GM21390 (cell line): Measurements from ENCODE around the gene CDRT4.
"Not testable (repeated sequence)": the region's sequence is repeated elsewhere in the genome, so short reads cannot be mapped to it uniquely, and the experiment has no call there.

Experiments used
- ATAC-seq: cut with Tn5 transposase; IDR thresholded peaks from one replicate; pipeline ENCODE4 v1.9.1; 2021; ENCODE audit not compliant: unreplicated experiment

CDRT4 gene

DNA sequence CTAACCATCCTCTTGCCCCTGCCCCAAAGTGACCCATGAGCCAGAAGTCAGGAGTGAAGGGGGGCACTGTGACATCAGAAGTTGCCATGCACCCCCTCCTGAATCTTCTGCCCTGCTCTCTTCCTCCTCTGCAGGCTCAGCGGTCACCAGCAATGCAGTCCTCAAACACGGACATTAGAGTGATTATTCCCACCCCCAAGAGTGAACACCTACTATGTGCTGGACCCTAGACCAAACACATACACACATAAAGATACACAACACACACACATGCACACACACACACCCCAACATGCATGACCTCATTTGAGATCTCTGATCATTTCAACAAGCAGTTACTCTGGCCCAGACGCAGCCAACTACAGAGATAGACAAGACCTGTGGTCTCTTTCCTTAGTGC is at the start of gene CDRT4:
Gene CDRT4 (minus strand): TSS at position 30 of the 400 bp plus-strand sequence. CDS start 27,383 bp downstream, outside the sequence.
- ATAC-seq = no peak

DNA sequence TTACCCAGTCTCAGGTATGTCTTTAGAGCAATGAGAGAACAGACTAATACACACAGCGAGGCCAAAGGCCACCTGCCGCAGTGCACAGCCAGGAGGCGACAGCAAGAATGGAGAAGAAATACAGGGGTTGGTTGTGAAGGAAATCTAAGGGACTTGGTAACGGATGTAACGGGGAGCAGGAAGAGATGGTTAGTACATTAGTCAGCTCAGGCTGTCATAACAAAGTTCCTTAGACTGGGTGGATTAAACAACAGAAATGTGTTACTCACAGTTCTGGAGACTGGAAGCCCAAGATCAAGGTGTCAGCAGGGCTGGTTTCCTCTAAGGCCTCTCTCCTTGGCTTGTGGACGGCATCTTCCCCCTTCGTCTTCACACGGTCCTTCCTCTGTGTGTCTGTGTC is 48.7 kb upstream of the CDRT4 start:
- ATAC-seq = no peak

DNA sequence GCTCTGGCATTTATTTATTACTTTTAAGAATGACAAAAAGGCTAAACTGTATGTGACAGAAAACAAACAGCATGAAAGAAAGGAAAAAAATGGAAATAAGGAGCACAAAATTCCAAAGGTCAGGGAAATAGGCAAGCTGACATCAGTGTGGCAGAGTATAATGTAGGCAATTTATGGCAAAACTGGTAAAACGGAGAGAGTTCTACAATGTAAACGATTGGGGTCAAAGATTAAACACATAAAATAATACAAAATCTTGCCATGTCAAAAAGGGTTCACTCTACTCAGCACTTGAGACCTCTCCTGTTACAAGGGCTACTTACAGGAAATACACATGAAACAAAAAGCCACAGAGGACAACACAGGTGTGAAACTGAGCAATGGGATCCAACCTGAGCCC is 47.0 kb upstream of the CDRT4 start:
- ATAC-seq = no peak

DNA sequence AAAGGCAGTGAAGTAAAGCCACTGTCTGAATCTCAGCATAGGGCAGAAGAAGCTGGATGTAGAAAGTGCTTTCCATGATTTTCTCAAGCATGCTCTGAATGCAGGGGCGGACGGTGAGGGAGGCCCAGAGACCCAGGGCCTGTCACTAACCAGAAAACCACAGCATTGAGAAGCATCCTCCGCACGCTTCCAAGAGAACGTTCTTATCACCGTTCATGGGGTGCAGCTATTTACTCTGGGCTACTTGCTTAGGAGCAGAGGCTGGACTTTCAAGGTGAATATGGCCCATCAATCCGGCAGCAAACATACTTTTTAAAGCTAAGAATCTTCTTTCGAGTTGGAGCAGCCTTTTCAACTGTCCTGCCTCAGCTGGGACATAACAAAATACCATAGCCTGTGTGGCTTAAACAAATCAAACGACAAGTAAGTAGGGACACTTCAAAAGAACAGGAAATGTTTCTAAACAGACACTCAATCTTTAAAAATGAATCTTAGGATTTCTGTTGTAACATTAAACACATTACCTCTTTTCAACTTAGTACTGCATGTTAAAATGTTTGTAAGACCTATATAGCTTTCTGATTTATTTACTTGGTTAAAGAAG is 46.5 kb upstream of the CDRT4 start:
- ATAC-seq = no peak

DNA sequence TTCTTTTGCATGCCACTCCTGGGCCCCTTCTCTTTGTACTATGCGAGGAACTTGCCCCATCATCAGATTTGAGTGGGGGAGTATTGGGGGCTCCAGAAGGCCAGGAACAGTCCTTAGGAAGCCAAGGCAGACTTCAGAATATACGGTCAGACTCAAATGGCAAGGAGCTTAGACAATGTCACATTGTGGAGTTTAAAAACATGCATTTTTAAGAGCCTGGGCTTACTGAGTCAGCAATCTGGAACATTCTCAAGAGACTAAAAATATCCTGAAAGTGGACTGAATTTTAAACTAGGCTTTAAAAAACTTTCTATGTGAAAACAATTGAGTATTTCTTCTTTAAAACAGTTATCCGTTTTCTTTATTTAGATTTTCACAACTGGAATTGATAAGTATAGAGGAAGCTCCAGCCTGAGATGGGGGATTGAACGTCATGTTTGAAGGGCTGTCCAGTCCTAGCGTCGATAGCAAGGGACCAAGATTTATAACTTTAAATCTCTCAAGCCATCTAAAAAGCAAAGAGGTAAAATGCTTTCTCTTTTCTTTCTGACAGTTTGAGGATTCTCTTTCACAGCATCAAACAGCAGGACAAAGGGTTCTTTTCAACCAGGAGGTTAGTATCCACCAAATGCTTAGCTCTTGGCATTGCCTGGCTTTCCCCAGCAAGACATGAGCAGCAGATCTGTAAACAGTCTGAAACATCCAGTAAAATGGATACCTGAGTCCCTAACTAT is 45.8 kb upstream of the CDRT4 start:
- no peak for ATAC-seq

DNA sequence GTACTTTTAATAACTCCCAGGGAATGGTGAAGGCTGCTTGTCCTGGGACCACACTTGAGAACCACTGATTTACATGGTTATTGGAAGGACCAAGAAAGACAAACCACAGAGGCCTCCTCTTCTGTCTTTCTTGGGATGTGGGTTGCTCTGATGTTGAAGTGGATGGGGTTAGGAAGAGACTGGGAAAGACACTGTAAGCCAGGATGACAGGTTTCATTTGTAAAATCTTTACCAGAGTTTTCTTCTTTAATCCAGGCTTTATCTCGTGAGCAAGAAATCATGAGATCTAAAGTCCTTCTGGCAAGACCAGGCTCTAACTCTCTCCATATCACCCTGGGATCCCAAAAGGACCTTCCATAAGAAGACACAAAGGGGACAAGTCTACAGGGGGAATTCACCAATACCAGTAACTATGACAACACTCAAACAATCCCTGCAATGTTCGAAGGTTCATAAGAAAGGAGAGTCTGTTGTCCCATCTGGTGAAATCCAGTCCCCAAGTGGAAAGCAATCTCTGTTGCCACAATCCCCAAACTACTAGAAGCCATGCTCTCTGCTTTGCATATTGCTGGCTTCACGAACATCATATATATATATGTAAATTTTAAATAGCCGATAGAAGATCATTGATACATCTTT is 44.8 kb upstream of the CDRT4 start:
- ATAC-seq = no peak

DNA sequence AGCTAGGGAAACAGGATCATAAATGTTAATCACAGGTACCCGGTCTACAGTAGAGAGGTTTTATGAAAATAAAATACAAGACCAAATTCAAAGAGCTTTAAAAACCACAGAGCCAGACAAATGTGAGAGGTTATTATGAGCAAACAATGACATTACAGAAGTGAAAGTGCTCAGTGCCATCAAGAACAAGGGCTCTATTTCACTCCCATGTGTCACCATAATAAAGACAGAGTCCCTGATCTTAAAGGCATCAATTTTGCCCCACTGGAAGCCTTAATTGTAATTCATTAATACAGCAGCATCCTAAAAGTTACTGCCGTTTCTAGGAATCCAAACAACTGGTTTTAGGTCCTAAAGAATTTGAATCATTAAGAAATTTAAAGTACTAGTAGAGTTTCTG is 43.7 kb upstream of the CDRT4 start:
- no peak for ATAC-seq

DNA sequence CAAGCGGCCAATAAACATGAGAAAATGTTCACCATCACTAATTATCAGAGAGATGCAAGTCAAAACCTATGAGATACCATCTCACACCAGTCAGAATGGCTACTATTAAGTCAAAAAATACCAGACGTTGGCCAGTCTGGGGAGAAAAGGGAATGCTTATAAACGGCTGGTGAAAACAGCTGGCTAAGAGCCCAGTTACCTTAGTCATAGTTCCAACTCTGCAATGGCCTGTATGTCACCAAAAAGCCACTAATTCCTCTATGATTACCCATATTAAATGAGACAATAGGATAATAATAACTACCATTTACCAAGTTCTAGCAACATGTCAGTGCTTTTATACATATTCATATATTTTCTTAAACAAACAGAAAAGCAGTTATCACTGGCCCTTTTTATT is 42.9 kb upstream of the CDRT4 start:
- no peak for ATAC-seq

DNA sequence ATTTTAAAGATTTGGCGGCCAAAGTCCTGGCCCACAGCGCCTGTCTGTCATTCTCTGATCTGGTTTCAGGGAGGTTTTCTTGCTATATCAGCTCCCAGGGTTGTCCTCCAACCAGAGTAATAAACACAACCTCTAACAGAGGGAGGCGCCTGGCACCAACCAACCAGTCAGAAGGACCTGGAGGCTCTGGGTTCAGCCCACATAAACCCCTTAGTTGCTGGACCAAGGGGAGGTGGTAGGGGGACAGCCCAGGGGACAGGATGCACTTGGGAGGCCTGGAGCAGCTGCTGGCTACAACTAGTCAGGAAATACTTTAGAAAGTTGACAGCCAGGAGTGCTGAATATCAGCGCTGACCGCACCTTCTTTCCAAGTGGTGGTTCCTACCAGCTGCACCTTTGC is 41.7 kb upstream of the CDRT4 start:
- no peak for ATAC-seq

DNA sequence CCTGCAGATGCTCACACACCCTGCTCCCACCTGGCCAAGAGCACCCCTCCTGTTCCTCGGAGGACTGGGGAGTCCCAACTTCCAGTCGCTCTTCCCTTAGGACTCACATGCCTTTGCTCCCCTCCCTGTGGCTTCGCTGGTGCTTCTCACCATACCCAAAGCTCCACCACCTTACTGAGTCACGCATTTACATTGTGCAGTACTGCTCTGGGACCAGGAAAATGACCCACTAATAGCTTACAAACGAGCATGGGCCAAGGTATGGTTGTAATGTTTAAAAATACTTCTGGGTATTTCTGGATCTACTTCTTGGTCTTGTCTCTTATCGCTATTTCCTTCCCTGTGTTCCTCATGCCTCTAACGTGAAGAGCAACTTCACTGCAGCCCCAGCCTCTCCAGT is 41.0 kb upstream of the CDRT4 start:
- ATAC-seq = no peak

DNA sequence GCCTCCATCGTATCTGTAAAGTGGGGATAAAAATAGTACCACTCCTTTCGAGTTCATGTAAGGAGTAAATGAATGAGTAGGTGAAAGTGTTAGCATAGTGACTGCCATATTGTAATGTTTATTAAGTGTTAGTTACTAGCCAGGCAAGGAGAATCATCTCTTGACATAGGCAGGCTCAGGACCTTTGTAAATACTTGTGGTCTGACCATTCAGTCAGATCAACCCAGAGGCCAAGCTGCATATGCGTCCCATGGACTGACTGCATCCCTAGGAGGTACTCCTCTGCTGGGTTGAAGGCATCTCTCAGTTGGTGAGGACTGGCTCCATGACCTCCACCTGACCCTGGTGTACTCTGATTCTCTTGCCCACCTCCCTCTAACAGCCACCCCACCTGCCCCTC is 40.5 kb upstream of the CDRT4 start:
- ATAC-seq = no peak

DNA sequence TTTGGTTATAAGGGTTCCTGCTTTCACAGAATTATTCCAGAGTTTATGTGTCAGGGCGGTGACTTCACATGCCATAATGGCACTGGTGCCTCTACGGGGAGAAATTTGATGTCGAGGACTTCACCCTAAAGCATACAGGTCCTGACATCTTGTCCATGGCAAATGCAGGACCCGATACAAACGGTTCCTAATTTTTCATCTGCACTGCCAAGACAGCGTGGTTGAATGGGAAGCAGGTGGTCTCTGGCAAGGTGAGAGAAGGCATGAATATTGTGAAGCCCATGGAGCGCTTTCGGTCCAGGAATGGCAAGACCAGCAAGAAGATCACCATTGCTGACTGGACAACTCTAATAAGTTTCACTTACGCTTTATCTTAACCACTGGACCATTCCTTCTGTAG is 39.6 kb upstream of the CDRT4 start:
- no peak for ATAC-seq

DNA sequence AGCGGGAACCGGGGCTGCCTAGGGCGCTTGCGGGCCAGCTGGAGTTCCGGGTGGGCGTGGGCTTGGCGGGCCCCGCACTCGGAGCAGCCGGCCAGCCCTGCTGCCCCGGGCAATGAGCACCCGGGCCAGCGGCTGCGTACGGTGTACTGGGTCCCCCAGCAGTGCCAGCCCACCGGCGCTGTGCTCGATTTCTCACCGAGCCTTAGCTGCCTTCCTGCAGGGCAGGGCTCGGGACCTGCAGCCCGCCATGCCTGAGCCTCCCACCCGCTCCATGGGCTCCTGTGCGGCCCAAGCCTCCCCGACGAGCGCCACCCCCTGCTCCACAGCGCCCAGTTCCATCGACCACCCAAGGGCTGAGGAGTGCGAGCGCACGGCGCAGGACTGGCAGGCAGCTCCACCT is 38.3 kb upstream of the CDRT4 start:
- not testable (repeated sequence) for ATAC-seq

DNA sequence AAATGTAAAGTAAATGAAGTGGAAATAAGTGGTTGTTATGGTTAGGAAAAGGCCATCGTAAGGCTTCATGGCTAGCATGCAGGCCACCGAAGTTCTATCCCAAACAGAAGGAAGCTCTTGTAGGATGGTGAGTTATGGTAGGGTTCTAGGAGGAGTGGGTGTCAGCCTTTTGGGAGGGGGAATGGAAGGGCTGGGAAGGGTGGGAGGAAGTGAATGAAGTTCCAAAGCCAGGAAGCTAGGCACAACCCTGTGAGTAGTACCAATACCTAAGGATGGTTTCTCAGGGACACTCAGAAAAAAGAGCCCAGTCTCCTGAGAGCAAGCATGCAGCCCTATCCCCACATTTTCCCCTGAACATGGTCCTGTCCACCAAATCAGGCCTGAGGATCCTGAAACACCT is 36.3 kb upstream of the CDRT4 start:
- ATAC-seq = no peak

DNA sequence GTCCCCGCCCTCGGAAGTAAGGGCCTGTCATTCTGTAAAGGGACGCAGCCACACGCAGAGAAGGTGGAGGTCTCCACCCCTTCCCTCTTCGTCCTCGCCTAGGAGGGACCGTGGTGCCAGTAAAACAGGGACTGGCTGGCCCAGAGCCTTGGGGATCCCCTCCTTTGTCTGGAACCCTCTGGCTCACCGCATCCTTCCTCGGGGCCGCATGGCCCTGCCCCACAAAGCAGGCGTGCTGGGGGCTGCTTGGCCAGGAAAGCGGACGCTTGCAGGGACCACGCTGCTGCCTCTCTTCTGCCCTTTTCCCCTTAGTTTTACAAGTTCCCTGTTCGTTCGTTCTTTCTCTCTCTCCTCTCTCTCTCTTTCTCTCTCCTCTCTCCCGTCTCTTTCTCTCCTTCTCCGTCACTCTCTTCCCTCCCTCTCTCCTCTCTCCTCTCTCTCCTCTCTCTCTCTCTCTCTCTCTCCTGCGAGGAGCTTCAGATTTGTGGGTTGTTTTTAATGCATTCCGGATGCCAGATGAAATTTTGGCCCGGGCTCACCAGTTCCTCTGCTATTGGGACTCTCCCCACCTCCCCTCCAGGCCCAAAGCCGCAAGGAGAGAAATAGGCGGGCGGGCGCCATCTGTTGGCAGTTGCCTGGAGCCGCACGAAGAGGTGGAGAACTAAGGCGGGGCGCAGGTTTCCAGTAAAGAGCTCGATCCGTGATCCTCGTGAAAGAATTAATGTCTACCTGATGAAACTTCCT is 35.1 kb upstream of the CDRT4 start:
- ATAC-seq = peak; percentile 88

DNA sequence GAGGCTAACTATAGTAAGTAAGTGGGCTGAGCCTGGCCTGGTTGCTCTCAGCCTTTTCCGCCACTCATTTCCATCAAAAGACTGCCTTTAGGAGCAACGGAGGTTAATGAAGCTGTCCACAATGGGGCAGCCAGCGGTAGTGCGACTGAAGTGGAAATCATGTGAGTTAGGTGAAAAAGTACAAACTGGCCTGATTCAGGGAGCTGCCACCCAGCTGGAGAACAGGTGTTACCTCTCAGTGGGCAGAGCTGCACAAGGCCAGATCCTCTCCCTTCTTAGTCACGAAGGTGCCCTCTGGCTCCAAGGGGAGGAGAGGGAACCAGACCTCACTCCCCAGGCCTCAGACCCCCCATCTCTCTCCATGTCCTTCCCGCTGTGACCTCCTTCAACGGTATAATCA is 34.4 kb upstream of the CDRT4 start:
- ATAC-seq = no peak

DNA sequence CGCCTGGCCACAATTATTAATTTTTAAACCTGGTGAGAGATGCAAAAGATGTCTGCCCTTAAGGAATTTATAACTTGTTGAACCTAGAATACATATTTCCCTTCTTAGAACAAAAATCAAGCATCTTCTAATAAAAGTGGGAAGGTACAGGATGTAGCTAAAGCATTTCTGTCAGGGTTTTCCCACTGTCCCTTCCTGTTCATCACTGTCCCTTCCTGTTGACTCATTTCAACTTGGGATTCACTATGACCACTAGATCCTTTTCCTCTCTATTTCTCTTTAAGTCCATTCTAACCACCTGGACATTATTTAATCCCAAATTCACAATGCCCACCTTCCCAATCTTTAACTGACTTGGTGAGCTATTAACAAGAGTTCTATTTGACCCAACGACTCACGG is 33.9 kb upstream of the CDRT4 start:
- no peak for ATAC-seq

DNA sequence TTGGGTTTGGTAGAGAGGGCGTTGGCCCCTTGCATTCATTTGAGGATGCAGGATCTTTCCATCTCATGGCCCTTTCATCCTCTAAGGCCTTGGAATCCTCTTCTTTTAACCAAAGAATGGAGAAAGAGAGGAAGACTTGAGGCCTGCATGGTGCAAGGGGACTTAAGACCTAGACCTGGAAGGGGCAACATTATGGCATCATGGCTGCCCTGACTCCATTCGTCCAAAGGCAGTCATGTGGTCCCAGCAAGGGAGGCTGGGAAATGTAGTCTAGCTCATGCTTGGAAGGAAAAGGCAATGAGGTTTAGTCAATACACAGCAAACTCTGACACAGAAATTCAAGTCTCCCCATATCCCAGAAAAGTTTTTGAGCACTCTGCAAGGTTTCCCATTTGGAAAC is 30.7 kb upstream of the CDRT4 start:
- ATAC-seq = no peak

DNA sequence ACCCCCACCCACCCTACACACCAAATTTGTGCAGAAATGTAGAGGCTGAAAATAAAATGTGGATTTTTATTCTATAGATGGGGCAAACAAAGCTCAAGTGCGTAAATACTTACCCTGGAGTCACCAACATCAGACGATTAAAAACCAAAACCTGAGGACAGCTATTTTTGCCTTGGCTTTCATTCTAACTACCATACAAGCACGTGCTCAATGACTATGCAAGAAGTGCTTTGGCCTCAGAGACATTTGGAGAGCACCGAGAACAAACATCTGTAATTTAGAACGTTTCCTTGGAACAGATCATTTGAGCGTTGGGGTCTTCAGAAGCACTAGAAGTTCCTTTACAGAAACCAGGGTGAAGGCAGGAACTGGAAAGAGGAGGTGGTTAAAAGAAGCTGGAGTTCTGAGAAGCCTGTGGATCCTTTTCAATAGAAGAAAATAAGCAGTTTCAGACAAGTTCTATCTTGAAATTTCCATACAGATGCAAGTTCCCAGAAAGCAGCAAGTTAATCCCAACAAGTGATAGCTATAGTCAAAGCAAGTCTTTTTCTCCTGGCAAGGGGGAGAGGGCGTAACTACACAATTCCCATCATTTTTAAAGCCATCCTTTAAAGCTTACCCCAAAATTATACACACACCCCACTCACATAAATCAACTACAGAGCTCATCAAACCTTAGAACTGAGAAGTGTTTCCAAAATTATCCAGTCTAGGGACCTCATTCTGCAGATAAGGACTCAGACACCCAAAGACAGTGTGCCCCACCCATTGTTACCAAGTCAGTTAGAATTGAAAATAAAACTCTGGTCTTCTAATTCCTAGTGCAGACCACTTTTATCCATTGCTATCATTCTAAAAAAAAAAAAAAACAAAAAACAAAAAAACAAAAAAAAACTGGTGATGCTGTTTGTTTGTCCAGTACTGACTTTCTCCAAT is 29.6 kb upstream of the CDRT4 start:
- no peak for ATAC-seq

DNA sequence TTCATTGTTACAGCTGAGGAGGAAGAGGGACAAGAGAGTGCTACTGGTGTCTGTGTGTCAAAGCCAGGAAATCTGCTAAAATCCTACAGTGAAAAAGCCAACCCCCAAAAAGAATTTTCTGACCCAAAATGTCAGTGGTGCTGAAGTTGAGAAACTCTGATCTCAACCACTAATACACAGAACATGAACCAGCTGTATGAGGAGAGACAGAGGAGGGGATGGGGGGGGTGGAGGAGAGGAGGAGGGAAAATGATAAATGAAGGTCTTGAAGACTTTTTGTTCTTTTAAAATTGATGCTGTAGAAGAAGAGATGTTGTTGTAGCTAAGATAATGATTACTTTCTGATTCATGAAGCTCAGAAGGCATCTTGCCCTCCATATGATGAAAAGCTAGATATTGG is 27.4 kb upstream of the CDRT4 start:
- no peak for ATAC-seq

DNA sequence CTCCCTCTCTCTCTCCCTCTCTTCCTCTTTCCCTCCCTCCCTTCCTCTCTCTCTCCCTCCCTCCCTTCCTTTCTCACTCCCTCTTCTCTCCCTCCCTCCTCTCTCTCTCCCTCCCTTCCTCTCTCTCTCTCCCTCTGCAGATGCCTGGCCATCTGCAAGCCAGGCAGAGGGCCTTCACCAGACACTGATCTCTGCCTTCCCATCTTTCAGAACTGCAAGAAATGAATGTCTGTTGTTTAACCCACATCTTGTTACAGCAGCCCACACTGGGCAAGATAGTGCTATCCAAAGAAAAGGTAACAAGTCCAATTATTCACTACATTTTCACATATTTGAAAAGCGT is 26.2 kb upstream of the CDRT4 start:
- ATAC-seq = no peak
